Left colon (tissue), 2 donors: ENCODE measurements around the gene TREM2. TPM values are rescaled to one million over a fixed set of nuclear protein-coding genes. Genes with fewer than 3 reads are reported as not detected.
"Not testable (repeated sequence)": the region's sequence is repeated elsewhere in the genome, so short reads cannot be mapped to it uniquely, and the experiment has no call there.

Experiments used
- ATAC-seq: fragments of 200-7000 bp; cut with Tn5 transposase; one replicate; pipeline ENCODE4 v1.9.1; 2020; ENCODE audit warnings: mild to moderate bottlenecking, moderate library complexity
- DNase-seq, 2 donors: peaks; one replicate each; pipeline ENCODE4 v3.0.0-alpha.2; 2020
- intact Hi-C, 2 donors: fragments of 100-400 bp; cut with DNase I in 1 of 2; cut with micrococcal nuclease in 1 of 2; formaldehyde crosslinking; loops; one replicate each; pipeline versions ENCODE4 v1.11.2 to v1.14.0; 2022; cut with DNase I, micrococcal nuclease
- total RNA-seq, 2 donors: library from RNA; stranded (reverse); fragmentation: NEBNext Ultra II Directional; extraction: Animal tissue kit (Norgen Biotek cat#: 25700); gene quantifications; one replicate each; pipeline ENCODE4 v1.2.1, GENCODE V29; 2021
- donor health status: DM: no; HTN: no; CAD: no.
- donor health status: DM: yes; HTN: yes; CAD: no.

The TREM2 gene
- total RNA-seq, 2 donors from 2014 or later = 0.27 to 2.9 TPM

DNA sequence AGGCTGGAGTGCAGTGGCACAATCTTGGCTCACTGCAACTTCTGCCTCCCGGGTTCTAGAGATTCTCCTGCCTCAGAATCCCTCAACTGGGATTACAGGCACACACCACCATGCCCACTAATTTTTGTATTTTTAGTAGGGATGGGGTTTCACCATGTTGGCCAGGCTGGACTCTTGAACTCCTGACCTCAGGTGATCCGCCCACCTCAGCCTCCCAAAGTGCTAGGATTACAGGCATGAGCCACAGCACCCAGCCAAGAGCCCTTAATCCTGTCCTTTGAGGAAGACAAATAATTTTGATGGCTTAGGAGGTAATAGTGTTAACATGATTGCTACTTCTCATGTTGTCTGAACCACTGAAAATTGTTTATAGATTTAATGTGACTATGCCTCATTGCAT lies 47.9 kb downstream of the TREM2 start:
- ATAC-seq, intact Hi-C loops, DNase-seq: not testable (repeated sequence)

GRCh38 chr6:41111017-41111416 lies 51.9 kb downstream of the TREM2 start:
- intact Hi-C loops = no loop called here
- DNase-seq = no peak
- no peak for ATAC-seq

Other genes starting within 250 kb of the TREM2 start
- 1 to 10 TPM; 2.2 to 6.6 TPM for gene UNC5CL, start 123.9 kb downstream of the TREM2 start, total RNA-seq
- not detected for gene TSPO2, start 120.6 kb downstream of the TREM2 start, total RNA-seq
- gene APOBEC2, start 109.9 kb downstream of the TREM2 start, total RNA-seq = not detected
- gene OARD1, start 90.8 kb downstream of the TREM2 start, total RNA-seq = 10 to 100 TPM; 23.7 to 30.1 TPM
- 10 to 100 TPM; 19.1 to 19.9 TPM for gene NFYA, start 90.1 kb downstream of the TREM2 start, total RNA-seq
- gene TREML1, start 8.8 kb downstream of the TREM2 start, total RNA-seq = not detected
- under 1 TPM in 1 of 2 donors, not detected in 1; 0.17 TPM for gene TREML2, start 38.0 kb upstream of the TREM2 start, total RNA-seq
- not detected for gene TREML4, start 65.2 kb upstream of the TREM2 start, total RNA-seq
- under 1 TPM in 1 of 2 donors, not detected in 1; 0.24 TPM for gene TREM1, start 123.6 kb upstream of the TREM2 start, total RNA-seq
- gene NCR2, start 172.5 kb upstream of the TREM2 start, total RNA-seq = under 1 TPM in 1 of 2 donors, not detected in 1; 0.28 TPM